HG03097 (cell line): Measurements from ENCODE around the gene OTUB2.

Experiments used
- ATAC-seq: cut with Tn5 transposase; IDR thresholded peaks from one replicate; pipeline ENCODE4 v1.9.1; 2021; ENCODE audit not compliant: unreplicated experiment, low FRiP score

Gene OTUB2

DNA sequence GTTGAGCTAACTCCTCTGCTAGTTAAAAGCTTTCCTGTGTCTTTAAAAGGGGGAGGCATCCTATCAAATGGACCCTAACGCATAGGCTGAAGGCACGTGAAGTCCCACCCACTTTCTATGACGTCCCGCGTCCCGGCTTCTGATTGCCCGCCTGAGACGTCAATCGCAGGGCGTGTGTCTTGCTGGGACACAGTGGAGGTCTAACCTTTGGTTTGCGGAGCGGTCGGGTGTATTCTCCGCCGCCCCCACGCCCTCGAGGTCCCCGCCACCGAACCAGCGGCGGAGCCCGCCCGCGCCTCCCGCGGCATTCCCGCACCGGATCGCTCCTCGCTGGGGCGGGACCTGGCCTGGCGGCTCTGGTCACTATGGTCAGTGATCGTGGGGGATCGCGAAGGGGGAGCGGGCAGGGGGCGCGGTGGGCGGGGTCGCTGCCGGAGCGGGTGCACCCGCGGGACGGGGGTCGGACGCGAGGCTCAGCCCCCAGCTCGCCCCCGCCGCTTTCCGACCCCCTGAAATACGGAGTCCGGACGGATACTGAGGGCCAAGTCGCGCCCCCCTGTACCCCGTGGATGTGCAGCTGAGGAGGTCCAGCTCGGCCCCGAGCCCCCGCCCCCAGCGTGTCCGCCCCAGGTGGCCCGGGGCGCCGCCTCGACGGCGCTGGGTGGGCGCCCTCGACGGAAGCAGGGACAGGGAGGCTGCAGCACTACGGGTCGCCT is at the start of gene OTUB2:
Gene OTUB2 (plus strand): TSS at position 168 of the 716 bp plus-strand sequence. CDS start 198 bp downstream, at position 366.
- ATAC-seq, result peak; percentile 100

DNA sequence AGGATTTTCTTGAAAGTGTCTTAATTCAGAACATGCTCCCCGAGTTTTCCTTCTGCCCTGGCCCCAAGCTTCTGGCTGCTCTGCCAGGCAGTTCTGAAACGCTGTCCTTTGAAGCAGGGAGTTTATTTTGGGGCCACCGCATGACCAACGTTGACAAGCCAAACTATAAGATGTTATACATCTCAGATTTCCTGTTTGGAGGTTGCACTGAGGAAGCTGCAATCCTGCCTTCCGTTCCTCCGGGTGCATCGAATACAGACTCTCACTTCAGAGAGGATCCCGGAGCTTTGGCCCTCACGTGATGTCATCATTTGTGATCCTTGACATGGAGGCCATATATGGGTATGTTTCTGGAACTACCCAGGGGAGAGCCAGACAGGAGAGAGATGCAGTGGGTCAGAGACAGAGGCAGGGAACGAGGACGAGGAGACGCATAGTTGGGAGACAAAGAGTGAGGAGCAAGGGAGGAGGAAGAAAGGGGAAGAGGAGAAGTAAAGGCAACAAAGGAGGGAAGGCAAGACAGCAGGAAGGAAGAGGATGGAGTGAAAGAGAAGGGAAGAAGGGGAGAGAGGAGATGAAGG is 49.6 kb upstream of the OTUB2 start, which contains the start of gene ASB2:
Gene ASB2 (minus strand): TSS at position 94 of the 581 bp plus-strand sequence. CDS start 12,031 bp downstream, outside the sequence.
- no peak for ATAC-seq

DNA sequence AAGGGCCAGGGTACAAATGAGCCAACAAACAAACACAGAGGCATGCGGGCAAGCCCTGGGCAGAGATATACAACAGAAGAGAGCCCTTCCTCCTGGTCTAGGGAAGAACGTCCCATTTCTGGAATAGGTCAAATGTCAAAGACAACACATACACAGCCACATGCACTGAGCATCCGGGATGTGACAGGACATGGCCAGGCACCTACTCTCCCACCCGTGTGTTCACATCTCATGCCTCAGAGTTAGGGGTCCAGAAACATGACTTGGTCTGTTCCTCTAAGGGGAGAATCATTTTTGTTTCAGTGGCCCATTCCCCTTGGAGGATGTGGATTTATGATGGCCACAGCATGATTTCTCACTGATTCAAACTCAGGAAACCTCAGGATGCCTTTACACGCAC is 49.0 kb upstream of the OTUB2 start:
- no peak for ATAC-seq

DNA sequence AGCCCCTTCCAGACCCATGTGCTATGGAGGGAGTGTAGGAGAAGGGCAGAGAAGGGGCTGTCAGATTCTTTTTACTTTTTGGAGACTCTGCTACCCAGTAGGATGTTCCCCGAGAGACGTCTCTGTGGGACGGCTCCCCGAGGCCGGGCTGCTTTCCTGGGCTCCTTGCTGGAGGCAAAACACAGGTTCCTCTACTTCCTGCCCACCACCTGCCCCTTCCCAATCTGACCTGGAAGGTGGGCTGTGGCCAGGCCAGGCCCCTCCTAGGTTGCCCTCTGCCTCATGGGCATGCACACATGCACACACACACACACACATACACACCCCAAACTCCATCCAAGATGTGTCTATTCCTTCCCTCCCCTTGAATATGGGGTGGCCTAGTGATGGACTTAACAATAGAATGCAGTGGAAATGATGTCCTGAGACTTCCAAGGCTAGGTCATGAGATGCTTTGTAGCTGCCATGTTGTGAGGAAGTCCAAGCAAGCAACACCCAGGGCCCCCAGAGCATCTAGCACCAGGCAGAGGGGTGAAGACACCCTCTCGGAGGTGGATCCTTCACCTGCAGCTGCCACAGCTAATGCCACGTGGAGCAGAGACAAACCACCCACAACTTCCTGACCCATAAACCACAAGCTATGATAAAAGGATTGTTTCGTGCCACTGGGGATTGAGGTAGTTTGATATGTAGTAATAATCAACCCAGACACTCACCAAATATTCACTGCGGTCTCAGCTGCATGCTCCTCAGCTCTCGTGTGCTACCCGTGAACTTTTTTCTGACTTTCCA is 48.2 kb upstream of the OTUB2 start:
- ATAC-seq, result peak; percentile 68

DNA sequence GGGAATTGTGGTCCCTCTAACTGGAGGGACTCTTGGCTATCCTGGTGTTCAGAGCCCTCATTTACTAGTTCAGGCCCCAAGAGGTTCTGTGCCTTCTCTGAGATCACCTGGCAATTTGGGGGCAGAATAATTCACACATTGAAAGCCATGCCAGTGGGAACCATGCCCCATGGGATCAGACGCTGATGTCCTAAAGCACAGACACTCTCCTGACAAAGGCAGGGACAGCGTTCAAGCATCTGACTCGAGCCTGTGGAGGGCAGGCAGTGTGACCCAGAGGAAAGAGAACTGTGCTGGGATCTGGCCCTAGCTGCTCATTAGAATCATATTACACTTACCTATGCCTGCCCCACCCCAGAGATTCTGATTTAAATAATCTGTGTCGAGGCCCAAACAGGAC is 47.4 kb upstream of the OTUB2 start:
- no peak for ATAC-seq

DNA sequence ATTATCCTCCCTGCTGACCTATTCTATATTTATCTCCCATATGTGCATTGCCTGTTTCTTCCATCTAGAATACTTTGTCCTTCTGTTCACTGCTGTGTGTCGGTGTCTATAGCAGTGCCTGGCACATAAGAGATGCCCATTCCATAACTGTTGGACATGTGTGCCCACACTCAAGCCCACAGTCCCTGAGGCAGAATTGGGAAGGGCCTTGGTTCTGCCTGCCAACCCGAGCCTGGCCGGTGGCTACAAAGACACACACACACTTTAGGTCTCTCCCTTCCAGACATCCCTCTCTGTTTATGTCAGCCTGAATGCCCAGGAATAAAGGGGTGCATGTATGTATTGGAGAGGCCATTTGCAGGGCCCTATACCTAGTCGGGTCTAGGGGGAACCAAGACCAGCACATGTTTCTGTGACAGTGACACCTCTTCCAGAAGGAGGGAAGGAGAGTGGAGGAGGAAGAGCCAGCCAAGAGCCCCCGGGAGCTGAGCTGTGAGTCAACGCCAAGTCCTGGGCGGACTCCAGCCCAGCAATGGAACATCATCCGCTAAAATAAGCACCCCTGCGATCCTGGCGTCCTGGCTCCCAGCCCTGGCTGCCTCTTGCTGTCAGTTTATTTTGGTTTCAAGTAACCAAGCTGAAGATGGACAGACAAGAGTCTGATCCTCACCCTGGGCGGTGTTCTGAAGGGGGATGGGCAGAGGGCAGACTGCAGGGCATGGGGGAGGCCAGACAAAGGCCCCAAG is 45.5 kb upstream of the OTUB2 start:
- no peak for ATAC-seq

DNA sequence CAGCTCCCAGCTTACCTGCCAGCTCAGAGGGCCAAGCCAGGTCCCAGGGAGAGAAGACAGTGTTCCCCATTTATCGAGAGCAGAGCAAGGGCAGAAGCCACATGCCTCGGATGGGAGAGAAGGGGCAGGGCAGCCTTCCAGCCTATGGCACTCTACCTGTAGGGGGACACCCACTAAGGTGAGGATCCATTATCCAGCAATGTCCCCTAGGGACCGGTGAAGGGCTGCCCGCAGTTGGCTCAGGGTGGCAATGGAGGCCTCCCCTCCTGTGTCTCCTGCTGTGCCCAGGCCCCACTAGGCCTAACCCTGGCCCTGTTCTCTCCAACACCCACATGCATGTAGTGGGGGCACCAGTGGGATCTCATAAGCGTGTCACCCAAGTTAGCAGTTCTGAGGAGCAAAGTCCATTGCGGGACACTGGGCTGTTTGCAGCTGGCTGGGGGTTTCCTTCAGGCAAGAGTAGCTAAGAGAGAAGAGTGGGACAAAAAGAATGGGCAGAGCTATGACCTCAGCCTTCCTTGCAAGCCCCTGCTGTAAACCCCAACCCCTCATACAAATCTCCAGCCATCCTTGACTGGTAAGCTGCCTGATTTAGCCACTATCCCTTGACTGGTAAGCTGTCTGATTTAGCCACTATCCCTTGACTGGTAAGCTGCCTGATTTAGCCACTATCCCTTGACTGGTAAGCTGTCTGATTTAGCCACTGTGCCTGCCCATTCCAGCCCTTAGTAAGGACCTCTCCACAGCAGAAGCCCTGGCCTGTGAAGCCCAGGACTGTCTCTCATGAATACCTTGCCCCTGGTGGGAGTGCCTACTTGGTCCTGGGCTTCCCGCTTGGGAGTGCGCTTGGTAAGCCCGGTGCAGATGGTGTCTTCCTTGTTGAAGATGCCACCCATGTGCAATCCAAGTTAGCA is 44.6 kb upstream of the OTUB2 start:
- no peak for ATAC-seq

DNA sequence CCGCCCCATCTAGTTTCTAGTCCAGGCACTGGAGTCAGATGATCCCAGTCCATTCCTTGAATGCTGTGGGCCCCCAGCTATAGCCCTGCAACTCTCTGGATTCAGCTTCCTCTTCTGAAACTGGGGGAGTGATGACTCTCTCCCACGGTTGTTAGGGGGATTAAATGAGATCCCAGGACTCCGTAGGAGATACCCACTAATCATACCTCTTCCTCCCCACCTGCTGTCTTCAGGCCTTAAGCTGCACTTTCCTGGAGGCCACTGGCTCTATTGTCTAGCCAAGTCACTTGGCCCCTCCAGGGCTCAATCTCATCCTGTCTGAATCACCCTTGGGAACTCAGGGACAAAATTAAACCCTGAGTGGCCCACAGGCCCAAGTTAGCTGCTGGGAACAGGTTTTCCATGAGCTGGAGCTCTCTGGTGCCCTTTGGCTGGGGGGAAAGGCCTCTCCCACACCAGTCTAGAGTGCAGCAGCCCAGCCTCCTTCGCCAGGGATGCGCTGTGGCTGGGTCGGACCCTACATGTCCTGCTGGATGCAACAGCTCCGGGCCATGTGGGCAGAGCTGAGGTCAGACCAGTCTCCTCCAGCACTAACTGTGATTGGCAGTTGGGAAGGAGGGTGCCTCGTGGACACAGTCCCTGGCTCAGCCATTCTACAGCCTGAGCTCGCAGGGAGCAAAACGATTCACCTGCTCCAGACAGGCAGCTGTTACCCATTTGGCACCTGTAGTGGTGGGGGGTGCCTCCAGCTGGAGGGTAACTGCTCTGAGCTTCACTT is 43.7 kb upstream of the OTUB2 start:
- ATAC-seq, result no peak

DNA sequence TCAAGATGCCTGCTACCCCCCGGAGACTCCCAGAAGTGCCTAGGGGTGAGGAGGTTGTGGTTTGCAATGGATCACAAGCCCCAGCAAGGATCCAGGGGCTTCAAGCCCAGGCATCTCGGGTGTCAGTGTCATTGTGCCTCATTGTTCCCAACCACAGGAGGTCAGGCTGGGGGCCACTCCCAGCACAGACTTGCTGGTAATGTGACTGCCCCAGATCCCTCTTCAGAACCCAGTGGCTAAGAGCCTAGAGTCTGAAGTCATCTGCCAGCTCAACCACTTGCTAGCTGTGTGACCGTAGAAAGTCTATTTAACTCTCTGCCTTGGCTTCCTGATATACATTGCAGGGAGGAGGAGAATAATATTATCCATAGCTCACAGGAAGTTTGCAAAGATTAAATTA is 42.1 kb upstream of the OTUB2 start:
- ATAC-seq, result no peak

DNA sequence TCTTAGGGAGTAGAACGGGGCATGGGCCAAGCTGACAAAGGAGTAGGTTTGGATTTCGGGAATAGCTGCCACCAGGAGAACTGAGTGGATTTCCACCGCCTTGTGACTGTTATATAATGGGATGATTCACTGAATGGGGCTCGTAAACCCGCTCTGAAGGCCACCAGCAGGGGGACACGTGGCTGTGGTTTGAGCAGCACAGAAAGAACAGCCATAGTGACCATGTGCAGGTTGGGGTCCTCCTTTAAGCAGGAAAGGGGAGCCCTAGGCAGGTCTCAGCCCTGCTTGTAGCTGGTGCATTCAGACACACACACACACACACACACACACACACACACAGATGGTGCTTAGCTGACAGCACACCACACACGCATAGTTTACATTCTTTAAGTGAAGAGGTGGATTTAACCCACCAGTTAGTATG is 41.1 kb upstream of the OTUB2 start:
- no peak for ATAC-seq

DNA sequence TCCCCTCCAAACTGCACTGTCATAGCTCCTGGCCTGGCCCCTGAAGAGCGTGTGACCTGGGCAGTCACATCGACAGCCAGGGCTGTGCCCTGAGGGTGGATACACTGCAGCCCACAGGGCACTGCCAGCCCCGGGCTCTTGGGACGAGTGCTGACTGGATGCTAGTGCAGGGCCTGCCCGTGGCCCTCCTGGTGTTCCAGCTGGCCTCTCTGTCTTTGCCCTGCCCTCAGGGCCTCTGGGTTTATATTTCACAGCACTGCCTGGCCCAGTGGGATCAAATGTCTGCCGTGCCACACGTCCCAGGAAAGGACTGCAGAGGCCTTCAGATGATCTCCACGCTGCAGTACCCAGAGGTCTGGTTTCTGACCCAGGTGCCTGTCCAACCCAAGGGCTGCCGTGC is 39.2 kb upstream of the OTUB2 start:
- no peak for ATAC-seq

DNA sequence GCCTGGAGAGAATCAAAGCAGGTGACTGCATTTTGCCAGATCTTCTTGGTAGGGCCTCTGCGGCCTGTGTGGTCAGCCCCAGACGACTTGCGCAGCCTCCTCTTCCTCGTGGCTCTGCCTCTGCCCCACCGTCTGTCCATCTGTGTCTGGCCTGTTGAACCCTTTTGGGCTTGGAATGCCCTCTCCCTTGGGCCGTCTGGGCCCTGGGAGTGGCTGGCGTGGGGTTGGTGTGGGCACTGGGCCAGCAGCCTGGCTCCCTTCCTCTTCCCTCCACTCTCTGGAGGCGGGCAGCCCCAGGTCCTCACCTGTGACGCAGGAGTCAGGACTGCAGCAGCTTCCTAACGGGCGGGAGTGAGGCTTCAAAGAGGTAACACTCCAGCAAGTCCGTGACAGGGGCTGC is 38.8 kb upstream of the OTUB2 start:
- no peak for ATAC-seq

DNA sequence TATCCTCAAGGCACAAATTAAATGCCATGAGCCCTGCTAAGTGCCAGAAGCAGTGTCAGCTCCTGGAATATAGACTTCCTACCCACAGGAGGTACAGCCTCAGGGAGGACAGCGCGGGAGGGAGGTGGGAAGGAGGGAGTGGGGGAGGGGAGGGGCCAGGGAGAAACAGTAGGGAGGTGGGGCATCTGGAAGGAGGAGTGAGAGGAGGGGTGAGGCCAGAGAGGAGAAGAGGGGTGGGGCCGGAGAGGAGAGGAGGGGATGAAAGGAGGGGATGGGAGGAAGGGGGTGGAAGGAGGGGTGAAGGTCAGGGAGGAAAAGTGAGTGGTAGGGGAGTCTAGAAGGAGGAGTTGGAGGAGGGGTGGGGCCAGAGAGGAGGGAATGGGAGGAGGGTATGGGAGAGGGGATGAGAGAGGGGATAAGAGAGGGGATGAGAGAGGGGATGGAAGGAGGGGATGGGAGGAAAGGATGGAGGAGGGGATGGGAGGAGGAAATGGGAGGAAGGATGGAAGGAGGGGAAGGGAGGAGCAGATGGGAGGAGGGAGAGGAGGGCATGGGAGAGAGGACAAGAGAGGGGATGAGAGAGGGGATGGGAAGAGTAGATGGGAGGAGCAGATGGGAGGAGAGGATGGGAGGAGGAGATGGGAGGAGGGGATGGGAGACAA is 38.2 kb upstream of the OTUB2 start:
- ATAC-seq, result no peak

DNA sequence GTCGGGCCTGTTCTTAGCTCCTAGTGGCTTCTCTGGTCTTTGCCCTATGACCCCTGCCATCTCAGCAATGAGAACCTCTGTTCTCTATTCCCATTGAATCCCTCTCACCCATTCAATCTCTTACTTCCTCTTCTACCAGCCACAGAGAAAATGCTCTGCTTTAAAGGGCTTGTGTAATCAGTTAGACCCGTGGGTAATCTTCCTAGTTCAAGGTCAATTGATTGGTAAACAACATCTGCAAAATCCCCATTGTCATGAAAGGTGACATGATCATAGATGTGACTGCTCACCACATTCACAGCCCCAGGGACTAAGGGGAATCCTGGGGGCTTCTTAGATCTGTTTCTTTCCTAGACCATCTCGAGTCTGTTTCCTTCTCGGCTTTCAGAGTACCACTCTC is 36.2 kb upstream of the OTUB2 start:
- ATAC-seq, result no peak

DNA sequence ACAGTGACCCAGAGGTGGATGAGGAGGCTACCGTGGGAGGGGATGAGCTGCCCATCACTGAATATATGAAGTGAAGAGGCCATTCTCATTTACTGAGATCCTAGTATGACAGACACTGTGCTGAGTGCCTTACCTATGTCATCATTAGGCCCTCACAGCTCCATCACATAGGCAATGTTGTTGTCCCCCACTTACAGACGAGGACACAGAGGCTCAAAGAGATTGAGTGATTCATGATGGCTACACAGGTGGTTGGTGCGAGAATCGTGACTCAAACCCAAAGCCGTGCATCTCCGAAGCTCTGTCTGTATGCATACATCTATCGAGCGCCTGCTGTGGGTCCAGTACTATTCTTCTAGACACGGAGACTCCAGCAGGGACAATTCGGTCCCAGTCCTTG is 34.9 kb upstream of the OTUB2 start:
- no peak for ATAC-seq

DNA sequence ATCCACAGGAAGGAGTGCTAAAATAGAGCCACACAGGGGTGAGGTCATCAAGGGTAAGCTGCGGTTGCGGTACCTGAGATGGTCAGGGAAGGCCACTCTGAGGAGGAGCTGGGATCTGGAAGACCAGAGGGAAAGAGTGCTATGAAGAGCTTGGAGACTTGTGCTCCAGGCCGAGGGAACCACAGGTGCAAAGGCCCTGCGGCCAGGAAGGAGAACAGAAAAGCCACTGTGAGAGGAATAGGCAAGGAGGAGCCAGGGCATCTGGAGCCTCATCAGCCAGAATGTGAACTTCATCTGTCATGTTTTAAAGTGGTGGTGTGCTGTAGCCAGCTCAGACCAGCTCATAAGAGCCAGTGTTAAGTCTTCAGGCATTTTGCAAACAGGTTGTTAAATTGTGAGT is 34.5 kb upstream of the OTUB2 start:
- ATAC-seq, result no peak

DNA sequence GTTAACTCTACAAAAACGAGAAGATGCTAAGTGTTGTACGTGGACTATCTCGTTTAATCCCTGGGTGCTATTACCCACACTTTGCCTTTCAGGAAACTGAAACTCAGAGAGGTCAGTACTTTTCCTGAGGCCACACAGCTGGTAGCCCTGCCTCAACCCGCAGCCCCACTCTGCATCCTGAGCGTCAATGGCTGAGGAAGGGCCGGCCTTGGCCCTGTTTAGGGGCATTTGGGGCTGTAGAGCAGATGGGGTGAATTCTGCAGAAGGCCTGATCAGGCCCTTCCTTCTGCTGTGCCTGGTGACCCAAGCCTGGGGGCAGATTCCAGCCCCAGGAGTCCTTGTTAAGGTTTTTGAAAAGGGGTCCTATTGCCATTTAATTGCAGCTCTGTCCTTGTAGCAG is 32.8 kb upstream of the OTUB2 start:
- no peak for ATAC-seq

DNA sequence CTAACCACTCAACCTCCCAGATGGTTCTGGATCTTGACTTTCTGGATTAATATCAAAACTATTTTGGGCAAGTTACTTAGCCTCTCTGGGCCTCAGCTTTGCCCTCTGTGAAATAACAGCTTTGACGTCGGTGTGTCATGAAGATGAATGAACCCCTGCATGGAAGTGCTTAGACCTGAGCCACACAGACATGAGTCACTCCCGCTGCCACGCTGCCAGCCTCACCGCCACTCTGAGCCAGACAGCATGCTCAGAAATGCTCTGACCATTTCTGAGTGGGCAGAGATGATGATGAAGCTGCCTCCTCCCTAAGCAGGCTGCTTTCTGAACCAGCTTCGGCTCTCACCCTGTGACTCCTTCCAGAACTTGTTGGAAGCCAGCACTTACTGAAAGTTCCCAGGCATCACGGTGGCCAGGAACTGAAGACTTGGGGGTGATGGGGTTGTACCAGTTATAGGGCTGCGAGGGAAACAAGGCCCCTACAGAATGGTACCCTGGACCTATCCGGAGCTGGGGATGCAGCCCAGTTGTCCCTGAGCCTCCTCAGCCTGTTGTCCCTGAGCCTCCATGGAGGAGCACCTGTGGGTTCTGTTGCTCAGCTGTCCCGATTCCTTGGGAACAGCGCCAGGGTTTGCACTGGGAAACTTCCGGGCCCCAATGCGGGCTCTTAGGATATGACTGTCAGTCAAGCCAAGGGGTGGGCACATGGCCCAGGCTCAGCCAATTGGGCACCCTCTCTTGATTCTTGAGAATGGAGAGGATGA is 31.0 kb upstream of the OTUB2 start:
- no peak for ATAC-seq
